GM12878 (cell line): ENCODE measurements around the gene HPX.
"Not testable (repeated sequence)": the region's sequence is repeated elsewhere in the genome, so short reads cannot be mapped to it uniquely, and the experiment has no call there.

Experiments used
- BCL11A ChIP-seq: IDR thresholded peaks from 2 replicates; pipeline ENCODE4 v1.6.1; 2011; ENCODE audit warnings: low read depth, low read length
- CTCF ChIP-seq, 3 experiments: IDR thresholded peaks in 2 of 3; conservative IDR thresholded peaks in 1 of 3; 2 replicates each; pipeline ENCODE4 v1.5.1; 2011; ENCODE audit warnings: low read depth in 3 of 3, low read length in 3 of 3, mild to moderate bottlenecking in 3 of 3, control low read depth in 2 of 3, moderate library complexity in 2 of 3, inconsistent platforms in 1 of 3, mixed read lengths in 1 of 3; ENCODE audit not compliant: control insufficient read depth in 2 of 3, insufficient read depth in 1 of 3; ENCODE audit errors: extremely low read depth in 1 of 3
- EZH2 ChIP-seq: IDR thresholded peaks from 2 replicates; pipeline ENCODE4 v1.6.1; 2012; ENCODE audit warnings: low read depth, mild to moderate bottlenecking, control low read depth, inconsistent platforms, low read length, borderline replicate concordance; ENCODE audit not compliant: control insufficient read depth
- JUND ChIP-seq: IDR thresholded peaks from 2 replicates; pipeline ENCODE4 v1.6.1; 2012; ENCODE audit warnings: low read depth, mild to moderate bottlenecking, low read length, improper control_type of control experiment, moderate library complexity
- POLR2A ChIP-seq: IDR thresholded peaks from 2 replicates; pipeline ENCODE4 v1.6.1; 2011; ENCODE audit warnings: low read depth, mild to moderate bottlenecking, low read length
- POLR2AphosphoS5 ChIP-seq: IDR thresholded peaks from 2 replicates; pipeline ENCODE4 v1.6.1; 2011; ENCODE audit warnings: mild to moderate bottlenecking, low read length, inconsistent platforms
- PRDM15 ChIP-seq: fragments of 450-650 bp; formaldehyde crosslinking; IDR thresholded peaks from 2 replicates; pipeline ENCODE4 v1.4.0; 2020; ENCODE audit warnings: mild to moderate bottlenecking, moderate library complexity
- REST ChIP-seq: IDR thresholded peaks from 2 replicates; pipeline ENCODE4 v1.6.1; 2012; ENCODE audit warnings: mild to moderate bottlenecking, low read depth, low read length
- SIN3A ChIP-seq: IDR thresholded peaks from 2 replicates; pipeline ENCODE4 v1.6.1; 2012; ENCODE audit warnings: low read depth, low read length, improper control_type of control experiment
- SMC3 ChIP-seq: IDR thresholded peaks from 2 replicates; pipeline ENCODE4 v1.6.1; 2011; ENCODE audit warnings: low read length, improper control_type of control experiment, borderline replicate concordance
- TAF1 ChIP-seq: IDR thresholded peaks from 2 replicates; pipeline ENCODE4 v1.6.1; 2011; ENCODE audit warnings: mild to moderate bottlenecking, low read depth, low read length, borderline replicate concordance
- TARDBP ChIP-seq: IDR thresholded peaks from 2 replicates; pipeline ENCODE4 v1.6.1; 2016; ENCODE audit warnings: borderline replicate concordance

- TF ChIP-seq POLR2A; CTCF (IDR thresholded peaks at IDR 0.05 in 2 of 3, conservative IDR thresholded peaks at IDR 0.05 in 1 of 3; ENCODE audit: control insufficient read depth in 2 of 3, extremely low read depth in 1 of 3, insufficient read depth in 1 of 3, low read depth in 3 of 3, low read length in 3 of 3); SMC3; JUND; EZH2; TARDBP; BCL11A; SIN3A; POLR2AphosphoS5; REST; PRDM15; TAF1: not testable (repeated sequence)
Observed at GRCh38 chr11:6392251-6392650, 48.5 kb downstream of the HPX start.
